Heart left ventricle (tissue), 16 donors: ENCODE results near the gene PRTG. TPM values are rescaled to one million over a fixed set of nuclear protein-coding genes. Genes with fewer than 3 reads are reported as not detected.

Source experiments
- ATAC-seq, 4 donors: fragments of 200-7000 bp; cut with Tn5 transposase; one replicate each; pipeline ENCODE4 v1.9.1; 2020 to 2022; ENCODE audit warnings: moderate library complexity in 4 of 4, mild to moderate bottlenecking in 3 of 4, moderate number of reproducible peaks in 1 of 4
- DNase-seq, 5 donors: peaks; one replicate each; pipeline ENCODE4 v3.0.0-alpha.2; 2020
- H3K27ac ChIP-seq, 12 donors: fragments of 200-600 bp; sonication (generic) in 4 of 12; one replicate each; pipeline versions ENCODE4 v1.5.0 to v1.8.0; 2016 to 2022; ENCODE audit warnings: mild to moderate bottlenecking in 2 of 12
- H3K27me3 ChIP-seq, 9 donors: fragments of 200-600 bp; sonication (generic) in 2 of 9; one replicate each; pipeline versions ENCODE4 v1.5.1 to v1.8.0; 2016 to 2022; ENCODE audit warnings: mild to moderate bottlenecking in 3 of 9
- H3K36me3 ChIP-seq, 9 donors: fragments of 200-600 bp; sonication (generic) in 2 of 9; one replicate each; pipeline versions ENCODE4 v1.5.0 to v1.8.0; 2018 to 2022; ENCODE audit warnings: mild to moderate bottlenecking in 2 of 9
- H3K4me1 ChIP-seq, 12 donors: fragments of 200-600 bp; sonication (generic) in 4 of 12; one replicate each; pipeline versions ENCODE4 v1.5.0 to v1.8.0; 2016 to 2022; ENCODE audit warnings: mild to moderate bottlenecking in 3 of 12
- H3K4me3 ChIP-seq, 12 donors: fragments of 200-600 bp; sonication (generic) in 4 of 12; one replicate each; pipeline versions ENCODE4 v1.5.0 to v1.8.0; 2017 to 2022; ENCODE audit warnings: mild to moderate bottlenecking in 9 of 12, moderate library complexity in 4 of 12
- H3K9me3 ChIP-seq, 12 donors: fragments of 200-600 bp; sonication (generic) in 4 of 12; one replicate each; pipeline versions ENCODE4 v1.5.0 to v1.8.0; 2016 to 2022; ENCODE audit warnings: mild to moderate bottlenecking in 1 of 12
- CTCF ChIP-seq, 12 donors: fragments of 200-600 bp; sonication (generic) in 4 of 12; IDR thresholded peaks; one replicate each; pipeline versions ENCODE4 v1.5.0 to v1.8.0; 2018 to 2022; ENCODE audit warnings: antibody characterized with exemption in 12 of 12, mild to moderate bottlenecking in 5 of 12
- POLR2A ChIP-seq, 2 donors: fragments of 450-650 bp; IDR thresholded peaks; one replicate each; pipeline ENCODE4 v1.6.1; 2017; ENCODE audit warnings: antibody characterized with exemption in 2 of 2, mild to moderate bottlenecking in 2 of 2, moderate library complexity in 2 of 2
- WGBS, 4 donors: extraction: QIAGEN DNeasy Blood & Tissue Kit in 2 of 4; methylation state at CpG; one replicate each; pipeline versions ENCODE4 v1.1.5 to v1.1.7; 2013 to 2018; 5-methylcytosine and 5-hydroxymethylcytosine counted together
- intact Hi-C, 10 donors: fragments of 100-400 bp; cut with DNase I; formaldehyde crosslinking; loops; one replicate each; pipeline versions ENCODE4 v1.11.1 to v1.14.2; 2022
- polyA plus RNA-seq, 2 donors: library from polyadenylated mRNA; stranded (reverse); fragments of 200-250 nt; gene quantifications; one replicate each; pipeline ENCODE4 v1.2.3, GENCODE V29; 2013
- total RNA-seq, 9 donors: library from RNA; depleted of rRNA in 2 of 9; stranded (reverse); fragments of >200 nt in 2 of 9; fragmentation: NEBNext Ultra II Directional in 3 of 9; extraction: Animal tissue kit (Norgen Biotek cat#: 25700) in 3 of 9; gene quantifications; one replicate each; pipeline versions ENCODE4 v1.1.0 to v1.2.4, GENCODE V29; 2016 to 2023
- donor health status: ischemic (EF 13 %, LVEDD 7.1; RV severe dilation, severe dysfunction).
- donor health status: healthy with polysubstance abuse.
- donor health status: DM: no; HTN: yes; CAD: no.
- donor health status: DM: no; HTN: no; CAD: no.
- donor health status: ischemic (EF 25% LVEDD 6.9; RV normal size, moderate dysfunction).
- donor health status: ischemic (EF 25% LVEDD 5.7; RV mildly dilated, moderate dysfunction).
- donor health status: healthy.
- donor health status: DM: yes; HTN: yes; CAD: no.
- donor health status: ischemic (EF 35%, LVEDD 5.7; RV mildly dilated, moderate dysfunction).
- donor health status: nonischemic (EF 11% LVEDD 7.7; RV severe dilation, severe dysfunction).
- donor health status: DM: yes; HTN: yes; CAD: no.
- donor health status: PGD.
- donor health status: ischemic (EF 29% LVEDD 5.4; RV normal size, mild dysfunction).
- donor health status: nonischemic (EF 23%, LVEDD 6.1; RV moderate dilation, normal function).

Gene PRTG
- total and polyA plus RNA-seq, 11 donors: 0.19 to 2.1 (median 1.1) TPM

- peak overlapping the region in 7 of 12 donors; percentile 57 to 85 (median 68) for H3K4me3 ChIP-seq
- intact Hi-C loops: loop anchor here in 1 of 10 donors (5.0 kb wide), 1 partner anchor 180 kb away; the partner anchor contains the start of genes CCPG1 and PIERCE2
- DNase-seq (no peak), ATAC-seq (no peak)
- 77 to 87% (median 82%) methylated on average over 3 of the region's 3 CpGs for WGBS, 4 donors
- H3K27ac ChIP-seq: no peak overlapping the region
- no peaks in the 10 kb centered on the region for H3K36me3 ChIP-seq
- TF ChIP-seq POLR2A (IDR thresholded peaks at IDR 0.05) (no peak), CTCF (IDR thresholded peaks at IDR 0.05) (no peak)
- H3K9me3 ChIP-seq: no peaks in the 10 kb centered on the region
- peaks cover 0 to 54% (median 5%) of the 10 kb centered on the region in 9 donors for H3K27me3 ChIP-seq
- peaks cover 0 to 13% (median 0%) of the 10 kb centered on the region in 12 donors for H3K4me1 ChIP-seq
These were observed 156.1 kb downstream of the PRTG start for GRCh38 chr15:55586808-55587207.

GRCh38 chr15:55576943-55577342, 166.0 kb downstream of the PRTG start:
- Histone ChIP-seq H3K27ac (no peak overlapping the region), H3K4me1 (no peaks in the 10 kb centered on the region), H3K4me3 (no peak overlapping the region), H3K9me3 (no peaks in the 10 kb centered on the region), H3K36me3 (no peaks in the 10 kb centered on the region), H3K27me3 (peaks cover 0 to 3% (median 0%) of the 10 kb centered on the region in 9 donors)
- ATAC-seq (no peak), DNase-seq (no peak)
- TF ChIP-seq POLR2A (IDR thresholded peaks at IDR 0.05) (no peak), CTCF (IDR thresholded peaks at IDR 0.05) (no peak)
- 78 to 86% (median 81%) methylated on average over 6 of the region's 6 CpGs for WGBS, 4 donors
- intact Hi-C loops: no loop called here

- ATAC-seq (no peak), DNase-seq (no peak)
- 74 to 98% (median 96%) methylated on average over 2 of the region's 2 CpGs for WGBS, 4 donors
- H3K9me3 ChIP-seq: peaks cover 0 to 8% (median 0%) of the 10 kb centered on the region in 12 donors
- intact Hi-C loops: no loop called here
- no peaks in the 10 kb centered on the region for H3K4me1 ChIP-seq
- H3K36me3 ChIP-seq: no peaks in the 10 kb centered on the region
- H3K27me3 ChIP-seq: no peaks in the 10 kb centered on the region
- H3K27ac ChIP-seq: no peak overlapping the region
- no peak for TF ChIP-seq CTCF (IDR thresholded peaks at IDR 0.05)
- TF ChIP-seq POLR2A (IDR thresholded peaks at IDR 0.05): no peak
- H3K4me3 ChIP-seq: no peak overlapping the region
These were observed 168.9 kb downstream of the PRTG start for GRCh38 chr15:55574096-55574495.

GRCh38 chr15:55573224-55573623, 169.7 kb downstream of the PRTG start:
- Histone ChIP-seq H3K4me1 (no peaks in the 10 kb centered on the region), H3K9me3 (peaks cover 0 to 8% (median 0%) of the 10 kb centered on the region in 12 donors), H3K27me3 (no peaks in the 10 kb centered on the region), H3K27ac (no peak overlapping the region), H3K4me3 (no peak overlapping the region), H3K36me3 (no peaks in the 10 kb centered on the region)
- DNase-seq (no peak), ATAC-seq (no peak)
- intact Hi-C loops: no loop called here
- TF ChIP-seq CTCF (IDR thresholded peaks at IDR 0.05) (no peak), POLR2A (IDR thresholded peaks at IDR 0.05) (no peak)
